NCI-H1048 (cell line): ENCODE results near the gene CEBPG.

Experiments used
- DNase-seq: peaks from one replicate; lab custom pipeline; 2025; lab: John Stamatoyannopoulos, UW

Gene CEBPG

DNA sequence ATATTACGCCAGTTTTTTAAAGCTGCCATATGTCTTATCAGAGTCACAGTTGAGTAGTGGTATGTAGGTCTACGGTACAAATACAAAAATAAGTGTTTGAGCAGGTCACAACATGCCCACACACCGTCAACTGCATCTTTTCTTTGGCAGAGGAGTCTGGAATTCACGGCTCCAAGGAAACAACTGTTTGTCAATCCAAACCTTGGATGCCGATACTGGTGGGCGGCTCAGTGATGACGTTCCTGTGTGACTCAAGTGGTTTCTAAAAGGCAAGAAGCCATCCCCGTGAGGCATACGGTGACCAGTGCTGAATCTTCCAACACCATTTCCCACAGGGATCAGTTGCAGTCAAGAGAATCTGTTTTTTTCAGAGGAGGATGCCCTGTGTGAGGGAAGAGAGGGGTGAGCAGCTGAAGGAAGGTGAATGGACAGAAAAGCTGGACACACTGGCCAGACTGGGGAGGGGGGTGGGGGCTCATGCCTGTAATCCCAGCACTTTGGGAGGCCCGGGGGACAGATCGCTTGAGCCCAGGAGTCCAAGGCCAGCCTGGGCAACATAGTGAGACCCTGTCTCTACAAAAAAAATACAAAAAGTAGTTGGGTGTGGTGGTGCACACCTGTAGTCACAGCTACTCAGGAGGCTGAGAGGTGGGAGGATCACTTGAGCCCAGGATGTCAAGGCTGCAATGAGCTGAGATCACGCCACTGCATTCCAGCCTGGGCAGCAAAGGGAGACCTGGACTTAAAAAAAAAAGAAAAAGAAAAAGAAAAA is 22.8 kb upstream of the CEBPG start:
- DNase-seq = no peak

DNA sequence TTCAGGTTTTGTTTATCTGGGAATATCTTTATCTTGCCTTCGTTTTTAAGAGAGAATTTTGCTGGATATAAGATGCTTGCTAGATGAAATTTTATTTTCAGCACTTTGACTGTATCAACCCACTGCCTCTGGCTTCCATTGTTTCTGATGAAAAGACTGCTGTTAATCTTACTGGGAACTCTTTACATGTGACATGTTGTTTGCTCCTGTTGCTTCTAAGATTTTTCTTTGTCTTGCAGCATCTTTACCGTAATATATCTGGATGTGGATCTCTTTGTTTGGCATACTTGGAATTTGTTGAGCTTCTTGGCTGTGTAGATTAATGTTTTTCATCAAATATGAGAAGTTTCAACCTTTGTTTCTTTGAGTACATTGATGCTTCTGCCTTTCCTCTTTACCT is 18.0 kb upstream of the CEBPG start:
- DNase-seq = no peak

DNA sequence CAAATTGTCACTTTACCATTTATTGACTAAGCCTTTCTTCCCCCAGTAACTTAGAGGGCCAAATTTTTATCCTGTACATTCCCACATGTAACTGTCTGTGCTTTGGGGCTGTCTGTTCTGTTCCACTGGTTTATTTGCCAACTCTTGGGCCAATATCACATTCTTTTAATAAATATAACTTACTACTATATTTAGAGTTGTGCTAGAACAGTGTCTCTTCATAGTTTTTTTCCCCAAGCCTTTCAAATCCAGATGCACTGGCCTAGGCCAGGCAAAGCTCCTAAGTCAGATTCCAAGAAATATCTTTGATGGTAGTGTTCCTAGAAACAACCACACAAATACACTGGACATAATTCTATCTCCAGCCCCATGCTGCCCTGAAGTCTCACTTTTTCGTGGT is 16.0 kb upstream of the CEBPG start:
- DNase-seq = no peak

DNA sequence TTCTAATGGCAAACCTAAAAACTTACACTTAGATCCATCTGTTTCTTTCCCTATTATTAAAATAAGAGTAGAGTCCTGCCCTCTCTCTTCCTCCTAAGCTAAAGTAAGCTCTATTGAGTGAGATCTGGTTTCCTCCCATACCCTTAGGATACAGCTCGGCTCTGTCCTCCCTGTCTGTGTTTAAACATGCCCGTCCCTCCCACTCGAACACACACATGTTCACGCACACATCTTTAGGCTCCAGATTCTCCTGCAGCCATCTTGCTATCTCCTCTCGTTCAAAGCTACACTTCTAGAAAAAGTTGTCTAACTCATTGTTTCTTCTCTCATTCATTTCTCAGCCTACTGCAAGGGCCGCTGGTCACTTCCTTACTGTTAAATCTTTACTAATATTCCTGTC is 15.1 kb upstream of the CEBPG start:
- no peak for DNase-seq

- no peak for DNase-seq
Observed at GRCh38 chr19:33359581-33359980, 13.9 kb upstream of the CEBPG start.

GRCh38 chr19:33362508-33363228 is 10.8 kb upstream of the CEBPG start:
- DNase-seq = no peak

DNA sequence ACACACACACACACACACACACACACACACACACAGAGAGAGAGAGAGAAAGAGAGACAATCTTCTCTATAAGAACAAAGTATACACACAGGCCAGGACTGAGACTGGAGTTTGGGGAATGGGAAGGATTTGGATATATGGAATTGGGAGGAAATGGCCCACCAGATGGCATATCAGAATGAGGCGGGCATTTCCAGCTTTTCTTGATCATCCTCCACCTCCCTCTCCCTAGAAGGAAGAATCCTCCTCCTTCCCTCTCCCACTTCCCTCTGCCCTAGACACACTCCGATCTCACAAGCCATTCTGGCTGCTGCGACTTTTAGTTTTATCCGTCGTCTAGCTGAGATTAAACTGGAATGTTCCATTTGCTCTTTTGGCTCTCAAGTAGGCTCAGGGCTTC is 10.0 kb upstream of the CEBPG start:
- no peak for DNase-seq

DNA sequence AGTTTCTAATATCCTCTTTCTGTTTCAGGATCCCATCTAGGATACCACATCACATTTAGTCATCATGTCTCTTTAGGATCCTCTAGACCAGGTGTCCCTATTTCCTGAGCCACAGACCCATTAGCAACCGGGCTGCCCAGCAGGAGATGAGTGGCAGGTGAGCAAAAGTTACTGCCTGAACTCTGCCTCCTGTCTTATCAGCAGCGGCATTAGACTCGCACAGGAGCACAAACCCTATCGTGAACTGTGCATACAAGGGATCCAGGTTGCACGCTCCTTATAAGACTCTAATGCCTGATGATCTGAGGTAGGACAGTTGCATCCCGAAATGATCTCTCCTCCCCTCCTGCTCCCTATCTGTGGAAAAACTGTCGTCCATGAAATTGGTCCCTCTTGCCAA is 7.8 kb upstream of the CEBPG start:
- DNase-seq = no peak

GRCh38 chr19:33366127-33366526 is 7.4 kb upstream of the CEBPG start:
- no peak for DNase-seq

DNA sequence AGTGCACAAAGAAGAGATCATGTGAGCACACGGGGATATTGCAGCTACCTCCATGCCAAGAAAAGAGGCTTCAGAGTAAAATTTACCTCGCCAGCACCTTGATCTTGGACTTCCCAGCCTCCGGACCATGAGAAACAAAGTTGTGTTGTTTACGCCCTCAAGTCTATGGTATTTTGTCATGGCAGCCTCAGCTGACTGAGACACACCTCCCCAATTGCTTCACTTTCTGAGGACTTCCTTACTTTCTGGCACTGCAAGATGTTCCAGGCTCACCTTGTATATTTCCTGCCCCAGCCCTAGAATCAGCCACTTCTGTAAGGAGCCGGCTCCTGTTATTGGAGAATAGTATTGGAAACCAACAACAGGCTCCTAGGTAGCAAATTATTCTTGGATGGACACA is 6.6 kb upstream of the CEBPG start:
- no peak for DNase-seq

DNA sequence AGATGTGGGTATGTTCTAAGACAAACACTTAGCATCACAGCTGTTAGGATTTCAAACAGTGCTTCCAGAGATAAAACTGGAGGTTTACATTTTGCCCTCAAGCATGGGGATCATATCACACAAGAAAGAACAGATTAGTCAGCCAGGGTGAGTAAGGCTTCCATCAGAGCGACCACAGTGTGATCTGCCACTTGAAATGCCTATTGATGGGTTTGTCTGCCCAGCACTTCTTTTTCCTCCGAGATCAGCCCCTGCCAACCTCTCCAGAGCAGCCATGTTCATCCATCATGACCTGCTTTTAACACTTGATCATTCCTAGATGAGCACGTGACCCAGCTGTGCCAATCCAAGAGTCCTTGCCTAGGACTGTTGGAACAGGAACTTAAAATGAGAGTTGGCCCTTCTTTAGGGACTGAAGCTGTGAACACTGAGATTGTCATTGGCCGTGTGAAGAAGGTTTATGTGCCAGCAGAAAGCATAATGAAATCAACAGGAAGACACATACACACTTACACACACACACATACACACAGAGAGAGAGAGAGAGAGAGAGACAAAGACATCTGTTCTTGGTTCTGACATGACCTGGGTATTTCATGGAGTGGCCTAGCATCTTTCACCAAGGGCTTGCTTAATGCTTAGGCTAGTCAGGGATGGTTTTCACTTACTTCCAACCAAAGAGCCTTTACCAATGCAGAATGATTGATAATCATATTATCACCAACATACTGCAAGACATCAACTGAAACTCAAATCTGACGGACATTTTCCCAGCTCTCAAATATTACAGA is 5.2 kb upstream of the CEBPG start:
- no peak for DNase-seq

DNA sequence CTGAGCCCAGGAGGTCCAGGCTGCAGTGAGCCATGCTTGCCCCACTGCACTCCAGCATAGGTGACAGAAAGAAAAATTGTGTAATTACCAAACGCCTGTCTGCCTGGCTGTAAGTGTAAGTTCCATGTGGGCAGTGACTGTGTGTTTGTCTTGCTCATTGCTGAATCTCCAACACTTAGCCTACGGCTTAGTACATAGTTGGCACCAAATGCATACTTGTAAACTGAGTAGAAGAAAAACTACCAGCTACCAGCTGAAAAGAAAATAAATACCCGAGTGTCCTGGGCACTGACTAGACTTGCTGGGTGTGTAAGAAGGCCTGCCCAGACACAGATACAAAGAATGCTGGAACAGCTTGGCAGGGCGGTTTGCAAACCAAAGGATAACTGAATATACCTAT is 2.7 kb upstream of the CEBPG start:
- DNase-seq = no peak

DNA sequence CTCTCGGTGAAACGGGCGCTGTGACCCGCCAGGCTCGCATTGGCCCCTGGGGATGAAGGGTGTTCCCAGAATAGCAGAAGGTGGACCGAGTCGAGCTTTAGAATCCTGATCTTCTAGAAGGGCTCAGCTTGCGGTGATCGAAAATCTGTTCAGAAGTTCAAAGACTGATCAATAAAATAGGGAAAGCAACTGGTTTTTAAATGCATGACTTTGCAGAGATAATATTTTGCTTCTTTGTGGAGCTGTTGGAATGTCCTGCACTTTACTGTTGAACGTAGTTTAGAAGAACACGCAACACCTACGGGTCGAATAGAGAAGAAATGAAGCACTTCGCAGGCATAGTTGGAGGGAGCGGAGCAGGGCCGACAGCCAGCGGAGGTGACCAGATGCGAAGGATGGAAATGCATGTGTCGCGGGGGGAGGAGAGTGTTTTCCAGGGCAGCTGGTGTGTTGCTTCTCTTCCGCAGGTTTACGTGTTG is 766 bp downstream of the CEBPG start:
- no peak for DNase-seq

GRCh38 chr19:33375156-33375836 is 1.8 kb downstream of the CEBPG start:
- no peak for DNase-seq

GRCh38 chr19:33375837-33376159 is 2.3 kb downstream of the CEBPG start:
- no peak for DNase-seq

- DNase-seq = no peak
Observed at GRCh38 chr19:33376423-33376822, 2.9 kb downstream of the CEBPG start.

- DNase-seq = no peak
Observed at GRCh38 chr19:33376941-33377557, 3.5 kb downstream of the CEBPG start.

GRCh38 chr19:33377586-33378475 is 4.3 kb downstream of the CEBPG start:
- DNase-seq = no peak

DNA sequence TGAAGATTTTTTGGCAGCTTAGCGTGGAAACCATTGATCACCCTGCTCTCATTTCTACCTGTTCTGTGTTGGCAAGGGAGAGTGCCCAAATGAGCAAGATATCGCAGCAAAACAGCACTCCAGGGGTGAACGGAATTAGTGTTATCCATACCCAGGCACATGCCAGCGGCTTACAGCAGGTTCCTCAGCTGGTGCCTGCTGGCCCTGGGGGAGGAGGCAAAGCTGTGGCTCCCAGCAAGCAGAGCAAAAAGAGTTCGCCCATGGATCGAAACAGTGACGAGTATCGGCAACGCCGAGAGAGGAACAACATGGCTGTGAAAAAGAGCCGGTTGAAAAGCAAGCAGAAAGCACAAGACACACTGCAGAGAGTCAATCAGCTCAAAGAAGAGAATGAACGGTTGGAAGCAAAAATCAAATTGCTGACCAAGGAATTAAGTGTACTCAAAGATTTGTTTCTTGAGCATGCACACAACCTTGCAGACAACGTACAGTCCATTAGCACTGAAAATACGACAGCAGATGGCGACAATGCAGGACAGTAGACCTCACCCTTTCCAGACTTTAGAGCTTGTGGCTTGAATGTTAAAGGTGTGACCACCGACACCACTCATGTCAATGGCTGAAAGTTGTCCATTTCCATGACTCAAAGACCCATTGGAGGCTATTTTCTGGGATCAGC is 5.8 kb downstream of the CEBPG start:
- no peak for DNase-seq

DNA sequence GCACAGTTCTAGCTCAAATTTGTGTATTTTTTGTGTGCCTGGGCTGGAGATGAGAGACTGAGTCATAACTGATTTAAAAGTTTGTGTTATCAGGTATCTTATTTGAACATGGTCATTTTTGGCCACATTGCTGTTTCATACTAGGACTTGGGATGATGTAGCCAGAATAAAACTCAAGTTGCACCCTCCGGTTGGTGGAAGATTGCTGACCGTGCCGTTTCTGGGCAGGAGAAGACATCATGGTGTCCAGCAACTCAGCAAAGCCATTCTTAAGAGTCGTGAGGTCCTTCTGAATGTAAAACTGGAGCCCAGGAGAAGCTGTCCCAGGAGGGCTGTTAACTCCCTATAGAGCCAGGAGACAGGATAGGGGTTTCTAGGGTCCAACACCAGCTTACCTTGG is 7.6 kb downstream of the CEBPG start:
- DNase-seq = no peak
